Measurements from ENCODE around the gene NDUFS6.

- no peak for TF ChIP-seq CTCF (IDR thresholded peaks at IDR 0.05)
- no peak for TF ChIP-seq POLR2A (IDR thresholded peaks at IDR 0.05)
Measured at GRCh38 chr5:1781726-1782384, 19.4 kb upstream of the NDUFS6 start.
